ENCODE measurements around the gene PPP4R2. TPM values are rescaled to one million over a fixed set of nuclear protein-coding genes. Genes with fewer than 3 reads are reported as not detected.

PPP4R2 gene
- total and polyA plus RNA-seq, 12 donors = 14.2 to 90.1 (median 56.1) TPM

GRCh38 chr3:73071952-73072351, 75.3 kb downstream of the PPP4R2 start:
- no peak overlapping the region for H3K27ac ChIP-seq
- WGBS, 4 donors = 89 to 100% (median 93%) methylated on average over 1 of the region's 1 CpG
- no peak for DNase-seq
- no peaks in the 10 kb centered on the region for H3K4me1 ChIP-seq (replicated peaks in 1 of 2)
- H3K4me3 ChIP-seq = no peak overlapping the region
- no peaks in the 10 kb centered on the region for H3K27me3 ChIP-seq
- intact Hi-C loops (cut with DNase I) = no loop called here
- TF ChIP-seq CTCF (IDR thresholded peaks at IDR 0.05) (no peak), POLR2A (IDR thresholded peaks at IDR 0.05) (no peak)
- no peaks in the 10 kb centered on the region for H3K9me3 ChIP-seq (replicated peaks in 1 of 3)
- H3K36me3 ChIP-seq (replicated peaks in 1 of 2) = no peaks in the 10 kb centered on the region

- 55 to 69% (median 65%) methylated on average over 1 of the region's 1 CpG for WGBS, 4 donors
- H3K36me3 ChIP-seq (replicated peaks in 1 of 2) = no peaks in the 10 kb centered on the region
Observed at GRCh38 chr3:73072634-73073033, 76.0 kb downstream of the PPP4R2 start.

GRCh38 chr3:73073091-73073707, 76.6 kb downstream of the PPP4R2 start:
- no peak for DNase-seq
- H3K4me1 ChIP-seq (replicated peaks in 1 of 2) = no peaks in the 10 kb centered on the region
- no peaks in the 10 kb centered on the region for H3K9me3 ChIP-seq (replicated peaks in 1 of 3)
- H3K27me3 ChIP-seq = no peaks in the 10 kb centered on the region
- TF ChIP-seq CTCF (IDR thresholded peaks at IDR 0.05) (no peak), POLR2A (IDR thresholded peaks at IDR 0.05) (no peak)
- H3K27ac ChIP-seq = no peak overlapping the region
- no peaks in the 10 kb centered on the region for H3K36me3 ChIP-seq (replicated peaks in 1 of 2)
- H3K4me3 ChIP-seq = no peak overlapping the region
- intact Hi-C loops (cut with DNase I) = no loop called here
- WGBS, 4 donors = 68 to 85% (median 71%) methylated on average over 4 of the region's 4 CpGs

More at GRCh38 chr3:73072634-73073033, 76.0 kb downstream of the PPP4R2 start:
- Histone ChIP-seq H3K27ac (no peak overlapping the region), H3K9me3 (replicated peaks in 1 of 3) (no peaks in the 10 kb centered on the region), H3K4me1 (replicated peaks in 1 of 2) (no peaks in the 10 kb centered on the region), H3K27me3 (no peaks in the 10 kb centered on the region), H3K4me3 (no peak overlapping the region)
- TF ChIP-seq CTCF (IDR thresholded peaks at IDR 0.05) = no peak
- no peak for TF ChIP-seq POLR2A (IDR thresholded peaks at IDR 0.05)
- no peak for DNase-seq
- intact Hi-C loops (cut with DNase I) = no loop called here

GRCh38 chr3:73074781-73075180, 78.2 kb downstream of the PPP4R2 start:
- Histone ChIP-seq H3K36me3 (replicated peaks in 1 of 2) (no peaks in the 10 kb centered on the region), H3K27ac (no peak overlapping the region), H3K27me3 (no peaks in the 10 kb centered on the region), H3K4me1 (replicated peaks in 1 of 2) (no peaks in the 10 kb centered on the region), H3K9me3 (replicated peaks in 1 of 3) (no peaks in the 10 kb centered on the region), H3K4me3 (no peak overlapping the region)
- no peak for DNase-seq
- intact Hi-C loops (cut with DNase I) = no loop called here
- no peak for TF ChIP-seq CTCF (IDR thresholded peaks at IDR 0.05)
- no peak for TF ChIP-seq POLR2A (IDR thresholded peaks at IDR 0.05)
- 71 to 76% (median 72%) methylated on average over 8 of the region's 8 CpGs for WGBS, 4 donors

Measured in adrenal gland (tissue), 12 donors.